ENCODE results near the gene SMARCD3. TPM values are rescaled to one million over a fixed set of nuclear protein-coding genes. Genes with fewer than 3 reads are reported as not detected.

Gene SMARCD3
- total RNA-seq, 1 experiment from 2014 or later = 30.3 TPM

GRCh38 chr7:151240536-151240935, 8.0 kb downstream of the SMARCD3 start:
- BruUV-seq (replicated peaks) = no TSS peak
- Histone ChIP-seq H3K4me1 (ENCODE audit: control insufficient read depth in 1 of 2, insufficient read depth in 2 of 2, low read length in 2 of 2) (peaks cover 7 to 19% of the 10 kb centered on the region in 2 experiments), H3K9me3 (ENCODE audit: control insufficient read depth in 1 of 2, insufficient read depth in 1 of 2, low read depth in 1 of 2, low read length in 2 of 2) (no peaks in the 10 kb centered on the region), H4K20me1 (ENCODE audit: insufficient read depth) (no peaks in the 10 kb centered on the region), H3K9me2 (ENCODE audit: insufficient read depth) (no peaks in the 10 kb centered on the region), H3K79me2 (ENCODE audit: insufficient read depth, low read length) (peaks cover 3% of the 10 kb centered on the region; the same call in 1 of the 2 replicates), H3K27ac (ENCODE audit: low read depth, low read length) (peak overlapping the region; percentile 41; the same call in 1 of the 2 replicates), H3K4me2 (ENCODE audit: low read length) (no peak overlapping the region), H2AFZ (ENCODE audit: low read depth, low read length, poor library complexity, severe bottlenecking) (no peak overlapping the region), H3K9ac (ENCODE audit: low read length) (no peak overlapping the region), H3K27me3 (ENCODE audit: insufficient read depth, low read length) (no peaks in the 10 kb centered on the region), H3K36me3 (ENCODE audit: control insufficient read depth in 1 of 2, insufficient read depth in 2 of 2, low read length in 2 of 2) (peaks cover 15 to 31% of the 10 kb centered on the region in 2 experiments), H3K4me3 (replicated peaks in 1 of 2; ENCODE audit: low read depth in 1 of 2, low read length in 2 of 2) (no peak overlapping the region)
- no peak for ATAC-seq
- RAD21 ChIA-PET (ENCODE audit: low non-redundant PET in 1 of 2, low total read pairs in 2 of 2, uncharacterized antibody in 2 of 2, unreplicated experiment in 2 of 2) = no interaction called here
- no peak for DNase-seq (ENCODE audit: low read depth, low spot score)
- TF ChIP-seq POLR2AphosphoS5 (IDR thresholded peaks at IDR 0.05; ENCODE audit: low read depth, low read length) (no peak), SIN3A (IDR thresholded peaks at IDR 0.05; ENCODE audit: low read depth) (no peak), YY1 (IDR thresholded peaks at IDR 0.05; ENCODE audit: extremely low read depth, insufficient replicate concordance, low read depth, low read length) (no peak), EZH2 (IDR thresholded peaks at IDR 0.05) (no peak), POLR2A (IDR thresholded peaks at IDR 0.05; ENCODE audit: borderline replicate concordance, extremely low read depth, insufficient read depth, insufficient read length) (no peak), EGR1 (IDR thresholded peaks at IDR 0.05; ENCODE audit: low read depth) (no peak), RAD21 (IDR thresholded peaks at IDR 0.05; ENCODE audit: low read depth) (no peak), ZNF274 (IDR thresholded peaks at IDR 0.05; ENCODE audit: low read depth, low read length) (no peak), EZH2phosphoT487 (IDR thresholded peaks at IDR 0.05; ENCODE audit: borderline replicate concordance) (no peak), FOSL1 (IDR thresholded peaks at IDR 0.05; ENCODE audit: low read depth) (no peak), JUND (IDR thresholded peaks at IDR 0.05) (no peak), ZFX (IDR thresholded peaks at IDR 0.05) (no peak)
- TF ChIP-seq, protein P1, sequence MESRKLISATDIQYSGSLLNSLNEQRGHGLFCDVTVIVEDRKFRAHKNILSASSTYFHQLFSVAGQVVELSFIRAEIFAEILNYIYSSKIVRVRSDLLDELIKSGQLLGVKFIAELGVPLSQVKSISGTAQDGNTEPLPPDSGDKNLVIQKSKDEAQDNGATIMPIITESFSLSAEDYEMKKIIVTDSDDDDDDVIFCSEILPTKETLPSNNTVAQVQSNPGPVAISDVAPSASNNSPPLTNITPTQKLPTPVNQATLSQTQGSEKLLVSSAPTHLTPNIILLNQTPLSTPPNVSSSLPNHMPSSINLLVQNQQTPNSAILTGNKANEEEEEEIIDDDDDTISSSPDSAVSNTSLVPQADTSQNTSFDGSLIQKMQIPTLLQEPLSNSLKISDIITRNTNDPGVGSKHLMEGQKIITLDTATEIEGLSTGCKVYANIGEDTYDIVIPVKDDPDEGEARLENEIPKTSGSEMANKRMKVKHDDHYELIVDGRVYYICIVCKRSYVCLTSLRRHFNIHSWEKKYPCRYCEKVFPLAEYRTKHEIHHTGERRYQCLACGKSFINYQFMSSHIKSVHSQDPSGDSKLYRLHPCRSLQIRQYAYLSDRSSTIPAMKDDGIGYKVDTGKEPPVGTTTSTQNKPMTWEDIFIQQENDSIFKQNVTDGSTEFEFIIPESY (IDR thresholded peaks at IDR 0.05; ENCODE audit: extremely low read depth, insufficient replicate concordance, low read length) = no peak
- TF ChIP-seq, protein P2, sequence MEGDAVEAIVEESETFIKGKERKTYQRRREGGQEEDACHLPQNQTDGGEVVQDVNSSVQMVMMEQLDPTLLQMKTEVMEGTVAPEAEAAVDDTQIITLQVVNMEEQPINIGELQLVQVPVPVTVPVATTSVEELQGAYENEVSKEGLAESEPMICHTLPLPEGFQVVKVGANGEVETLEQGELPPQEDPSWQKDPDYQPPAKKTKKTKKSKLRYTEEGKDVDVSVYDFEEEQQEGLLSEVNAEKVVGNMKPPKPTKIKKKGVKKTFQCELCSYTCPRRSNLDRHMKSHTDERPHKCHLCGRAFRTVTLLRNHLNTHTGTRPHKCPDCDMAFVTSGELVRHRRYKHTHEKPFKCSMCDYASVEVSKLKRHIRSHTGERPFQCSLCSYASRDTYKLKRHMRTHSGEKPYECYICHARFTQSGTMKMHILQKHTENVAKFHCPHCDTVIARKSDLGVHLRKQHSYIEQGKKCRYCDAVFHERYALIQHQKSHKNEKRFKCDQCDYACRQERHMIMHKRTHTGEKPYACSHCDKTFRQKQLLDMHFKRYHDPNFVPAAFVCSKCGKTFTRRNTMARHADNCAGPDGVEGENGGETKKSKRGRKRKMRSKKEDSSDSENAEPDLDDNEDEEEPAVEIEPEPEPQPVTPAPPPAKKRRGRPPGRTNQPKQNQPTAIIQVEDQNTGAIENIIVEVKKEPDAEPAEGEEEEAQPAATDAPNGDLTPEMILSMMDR (IDR thresholded peaks at IDR 0.05 in 2 of 3, conservative IDR thresholded peaks at IDR 0.05 in 1 of 3; ENCODE audit: borderline replicate concordance in 1 of 3, insufficient read depth in 1 of 3, low read depth in 2 of 3, low read length in 2 of 3) = no peak
- TF ChIP-seq, protein P3, sequence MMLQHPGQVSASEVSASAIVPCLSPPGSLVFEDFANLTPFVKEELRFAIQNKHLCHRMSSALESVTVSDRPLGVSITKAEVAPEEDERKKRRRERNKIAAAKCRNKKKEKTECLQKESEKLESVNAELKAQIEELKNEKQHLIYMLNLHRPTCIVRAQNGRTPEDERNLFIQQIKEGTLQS (IDR thresholded peaks at IDR 0.05) = no peak
- intact Hi-C loops (cut with micrococcal nuclease) = loop anchor here (10.0 kb wide), 1 partner anchor 116 kb away; no protein-coding TSS in a partner anchor
- CTCF ChIA-PET = no interaction called here
- POLR2A ChIA-PET = interaction anchor here (1.4 kb wide), 1 partner anchor 13 kb away, joined by 3 read pairs; the partner anchor contains the start of gene ABCF2
